HG02678 (cell line): ENCODE results near the gene PTPRM.

Experiments
- ATAC-seq: cut with Tn5 transposase; IDR thresholded peaks from one replicate; pipeline ENCODE4 v1.9.1; 2021; ENCODE audit warnings: mild to moderate bottlenecking, moderate library complexity; ENCODE audit not compliant: unreplicated experiment

Gene PTPRM

DNA sequence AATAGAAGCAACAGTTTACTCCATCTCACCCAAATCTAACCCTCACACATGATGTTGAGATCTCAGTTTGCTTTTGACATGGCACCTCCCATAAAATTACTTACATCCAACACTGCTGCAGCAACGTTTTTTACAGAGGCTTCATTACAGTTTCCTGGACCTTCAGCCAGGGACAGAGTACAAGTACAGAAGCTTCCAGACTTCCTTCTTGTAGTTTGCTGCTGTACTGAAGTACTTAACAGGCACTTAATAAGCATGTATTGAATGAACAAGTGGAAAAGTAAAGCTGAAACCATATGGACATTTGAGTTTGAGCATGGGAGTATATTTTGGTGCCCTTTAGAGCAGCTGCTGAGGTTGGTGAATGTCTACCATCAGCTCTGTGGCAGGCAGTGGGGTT lies 514.2 kb downstream of the PTPRM start:
- no peak for ATAC-seq

DNA sequence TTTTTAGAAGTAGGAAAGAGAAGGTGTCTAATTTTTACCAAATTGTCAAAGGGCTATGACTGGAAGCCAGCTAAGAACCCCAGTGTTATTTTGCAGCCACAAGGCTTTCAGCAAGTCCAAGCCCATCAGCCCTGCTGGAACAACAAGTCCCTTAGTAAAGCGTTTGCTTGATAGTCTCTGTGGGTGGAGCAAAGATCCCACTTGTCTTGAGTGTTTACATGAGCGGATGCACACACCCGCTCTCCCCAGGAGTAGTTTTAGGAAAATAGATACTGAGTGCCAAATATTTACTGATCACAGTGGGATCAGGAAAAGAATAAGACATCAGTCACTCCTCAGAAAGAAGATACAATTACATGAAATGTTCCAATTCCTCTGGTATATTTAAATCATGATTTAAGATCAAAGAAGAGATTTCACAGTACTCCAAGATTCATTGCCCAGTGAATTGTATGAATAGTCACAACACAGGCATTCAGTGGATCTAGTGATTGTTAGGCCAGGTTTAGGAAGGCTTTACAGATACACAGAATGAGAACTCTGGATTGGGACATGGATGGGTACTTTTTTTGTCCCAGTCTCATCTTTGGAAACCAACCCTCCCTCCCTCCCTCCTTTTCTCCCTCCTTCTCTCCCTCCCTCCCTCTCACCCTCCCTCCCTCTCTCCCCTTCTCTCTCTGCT lies 514.9 kb downstream of the PTPRM start:
- no peak for ATAC-seq

DNA sequence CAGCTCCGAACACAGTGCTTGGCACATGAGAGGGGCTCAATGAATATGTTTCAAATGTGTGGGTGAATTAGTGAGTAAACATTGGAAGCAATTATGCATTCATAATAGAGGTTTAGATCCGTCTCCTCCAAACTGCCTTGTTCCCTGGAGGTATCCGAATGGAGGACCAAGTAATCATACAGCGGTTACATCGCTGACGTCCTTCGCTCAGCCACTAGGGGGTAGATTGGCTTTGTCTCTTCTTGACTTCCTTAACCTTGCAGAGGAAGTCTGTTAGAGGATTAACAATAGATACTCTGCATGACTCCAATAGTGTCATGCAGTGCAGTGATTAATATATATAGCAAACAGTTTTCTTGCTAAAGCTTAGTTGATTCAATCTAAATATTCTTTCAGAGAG lies 517.0 kb downstream of the PTPRM start:
- ATAC-seq = no peak

DNA sequence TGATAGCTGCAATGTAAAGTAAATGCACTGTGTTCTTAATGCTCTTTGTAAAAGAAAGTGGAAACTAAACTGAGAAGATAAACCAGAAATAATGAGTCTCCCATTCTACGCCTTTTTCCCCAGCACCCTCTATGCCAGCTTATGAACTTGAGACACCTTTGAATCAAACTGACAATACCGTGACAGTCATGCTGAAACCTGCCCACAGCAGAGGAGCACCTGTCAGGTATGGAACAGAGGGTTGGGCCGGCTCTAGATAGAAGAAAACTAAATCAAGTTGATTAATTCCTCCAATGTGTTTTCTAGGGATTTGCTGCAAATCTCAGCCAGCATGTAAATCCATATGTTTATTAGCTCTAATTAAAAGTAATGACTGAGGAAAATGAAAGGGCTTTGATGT lies 521.5 kb downstream of the PTPRM start:
- ATAC-seq = no peak

DNA sequence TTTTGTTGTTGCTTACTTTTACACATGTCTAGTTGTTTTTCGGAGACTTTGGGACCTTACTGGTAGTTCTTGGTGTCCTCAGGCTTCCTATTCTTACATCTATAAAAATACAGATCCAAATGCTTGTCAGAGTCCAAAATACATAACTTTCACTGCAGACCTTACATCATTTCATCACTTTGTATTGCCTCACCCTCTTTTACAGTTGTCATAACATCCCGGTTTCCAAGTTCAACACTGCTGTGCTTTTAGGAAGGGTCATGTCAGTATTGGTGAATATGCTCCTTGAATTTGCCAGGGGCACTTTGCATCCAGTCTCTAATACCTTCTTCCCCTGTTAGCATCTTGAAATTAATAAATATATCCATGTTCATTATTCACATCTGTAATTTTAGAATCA lies 523.9 kb downstream of the PTPRM start:
- ATAC-seq = no peak

DNA sequence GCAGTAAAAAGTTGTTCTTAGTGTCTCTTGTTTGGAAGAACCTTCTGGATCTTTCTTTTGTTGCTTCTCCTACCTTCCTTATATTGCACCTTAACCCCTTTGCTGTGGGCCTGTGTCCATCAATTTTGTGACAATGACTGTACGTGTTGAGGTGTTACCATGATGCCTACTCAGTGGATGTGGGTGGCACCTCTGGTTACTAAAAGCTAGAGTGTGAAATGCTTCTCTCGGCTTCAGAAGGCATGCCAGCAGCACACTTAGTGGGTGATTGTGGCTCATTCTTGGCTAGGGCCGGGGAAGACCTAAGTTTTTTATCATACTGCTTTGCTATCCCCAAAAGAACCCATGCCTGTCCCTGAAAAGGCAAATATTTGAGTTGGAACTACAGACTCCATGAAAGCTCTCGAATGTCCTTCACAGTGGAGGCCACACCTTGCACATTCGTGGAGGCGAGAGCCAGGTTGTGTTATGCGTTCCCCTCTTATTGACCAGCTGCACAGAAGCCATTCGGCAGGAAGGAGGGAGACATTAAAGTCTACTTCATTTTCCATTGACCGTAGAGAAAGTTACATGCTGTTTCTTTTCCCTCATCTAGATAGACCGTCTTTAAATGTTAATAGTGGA lies 528.9 kb downstream of the PTPRM start:
- no peak for ATAC-seq

DNA sequence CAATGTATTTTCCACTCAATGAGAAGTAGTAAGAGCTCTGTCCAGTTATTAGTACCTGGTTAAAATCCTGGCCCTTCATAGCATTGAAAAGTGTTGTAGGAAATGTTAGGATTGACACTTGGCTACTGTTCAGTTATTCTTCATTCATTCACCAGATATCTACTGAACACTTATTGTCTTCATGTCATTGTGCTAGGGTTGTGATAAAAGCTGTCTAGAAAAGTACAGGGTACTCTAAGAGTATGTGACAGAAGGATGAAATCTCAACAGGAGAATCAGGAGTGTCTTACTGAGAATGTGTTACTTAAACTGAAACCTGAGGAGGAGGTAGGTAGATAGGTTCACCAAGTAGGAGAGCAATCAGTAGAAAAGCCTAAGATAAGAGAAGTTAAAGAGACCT lies 530.3 kb downstream of the PTPRM start:
- ATAC-seq = no peak

DNA sequence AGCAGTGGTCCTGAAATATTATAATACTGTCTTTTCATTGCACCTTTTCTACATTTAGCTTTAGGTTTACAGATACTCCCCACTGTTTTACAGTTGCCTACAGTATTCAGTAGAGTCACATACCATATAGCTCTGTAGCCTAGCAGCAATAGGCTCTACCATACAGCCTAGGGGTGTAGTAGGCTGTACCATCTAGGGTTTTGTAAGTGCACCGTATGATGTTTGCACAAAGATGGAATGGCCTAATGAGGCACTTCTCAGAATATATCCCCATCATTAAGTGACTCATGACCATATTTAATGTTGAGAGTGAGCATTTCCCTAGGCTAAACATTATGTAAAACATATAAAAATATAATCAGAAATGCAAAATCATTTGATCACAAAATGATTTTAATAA lies 530.8 kb downstream of the PTPRM start:
- no peak for ATAC-seq

DNA sequence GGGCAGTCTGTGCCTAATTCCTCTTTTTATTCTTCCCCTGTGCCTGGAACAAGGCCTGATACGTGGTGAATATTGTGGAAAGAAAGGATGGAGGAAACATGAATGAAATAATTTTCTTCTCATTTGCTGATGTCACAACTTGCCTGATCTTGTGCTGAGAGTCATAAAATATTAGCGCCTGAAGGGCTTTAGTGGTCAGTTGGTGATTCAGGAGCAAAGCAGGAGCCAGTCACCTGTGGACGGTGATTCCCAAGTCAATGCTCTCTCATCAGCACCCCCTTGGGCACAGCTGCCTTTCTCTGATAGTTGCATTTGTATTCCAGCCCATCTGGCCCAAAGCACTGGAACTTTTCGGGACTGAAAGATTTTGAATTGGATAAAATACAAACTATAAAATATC lies 539.5 kb downstream of the PTPRM start:
- ATAC-seq = no peak

DNA sequence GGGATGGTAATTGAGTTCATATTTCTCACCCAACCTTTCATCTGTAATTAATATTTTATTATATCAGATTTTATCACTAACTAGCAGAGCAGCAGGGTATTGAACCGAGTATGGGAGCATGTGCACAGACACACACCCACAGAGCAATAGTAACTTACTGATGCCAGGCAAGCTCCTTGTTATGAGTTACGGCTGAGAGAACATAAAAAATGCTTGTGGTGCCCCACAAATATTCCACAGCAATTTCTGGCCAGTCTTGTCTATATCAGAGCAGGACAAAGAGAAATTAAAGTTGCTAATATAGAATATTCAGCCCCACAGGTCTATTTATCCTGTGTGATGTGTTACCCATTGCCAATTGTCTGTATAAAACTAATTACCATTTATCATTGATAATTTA lies 540.3 kb downstream of the PTPRM start:
- ATAC-seq = no peak

DNA sequence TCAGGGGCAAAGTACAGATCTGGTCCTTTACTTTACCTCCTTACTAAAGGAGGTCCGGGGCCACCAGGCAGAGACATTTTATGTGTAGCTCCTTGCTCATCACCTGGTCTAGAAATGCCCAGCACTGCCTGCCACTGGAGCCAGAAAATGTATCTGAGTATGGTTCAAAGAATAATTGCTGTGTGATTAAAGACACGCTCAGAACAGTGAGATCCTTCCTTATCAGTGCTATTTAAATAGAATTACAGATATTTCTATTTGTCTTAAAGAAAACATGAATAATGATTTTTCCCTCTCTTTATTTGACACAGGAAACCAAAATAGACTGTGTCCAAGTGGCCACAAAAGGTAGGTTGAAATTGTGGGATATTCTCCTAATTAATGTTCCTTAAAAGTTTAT lies 547.4 kb downstream of the PTPRM start:
- ATAC-seq = no peak

DNA sequence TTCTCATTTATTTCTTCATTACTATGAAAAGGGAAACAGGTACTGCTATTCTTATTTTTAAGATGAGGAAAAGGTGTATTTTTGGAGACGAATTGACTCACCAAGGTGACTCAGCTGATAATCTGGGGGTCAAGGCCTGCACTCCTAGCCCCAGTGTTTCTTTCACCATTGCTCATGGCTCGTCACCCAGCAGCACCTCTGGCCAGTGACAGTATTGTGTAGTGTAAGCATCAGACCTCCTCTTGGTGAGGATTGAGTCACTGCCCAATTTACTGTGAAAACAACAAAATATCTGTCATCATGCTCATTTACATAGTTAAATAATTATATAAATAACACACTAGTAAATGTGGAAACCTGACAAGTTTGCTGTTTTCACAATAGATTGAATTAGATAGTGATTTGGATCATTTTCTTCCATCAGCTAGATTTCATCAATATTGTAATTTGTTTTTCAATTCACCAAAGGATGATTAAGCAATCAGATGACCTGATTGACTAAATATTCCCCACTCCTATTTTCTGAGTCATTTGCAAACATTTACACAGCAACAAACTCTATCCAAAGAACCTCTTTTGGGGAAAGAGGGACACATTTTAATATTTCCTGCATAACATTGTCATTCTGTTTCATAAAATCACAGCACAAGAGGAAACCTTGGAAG lies 549.4 kb downstream of the PTPRM start:
- no peak for ATAC-seq

DNA sequence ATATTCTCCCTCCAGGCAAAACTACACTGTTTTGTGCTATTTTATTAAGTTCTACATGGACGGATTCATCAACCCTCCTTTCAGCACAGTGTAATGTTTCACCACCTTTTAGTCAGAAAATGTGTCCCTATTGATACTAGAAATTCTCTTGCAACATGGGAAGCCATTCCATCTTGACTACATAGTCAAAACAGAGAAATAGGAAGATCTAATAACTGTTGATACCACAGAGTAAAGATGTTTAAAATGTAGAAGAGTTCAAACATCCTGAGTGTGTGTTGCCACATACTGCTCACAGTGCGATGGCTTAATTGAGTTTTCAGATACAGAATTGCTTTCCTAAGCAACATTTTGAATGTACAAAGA lies 549.9 kb downstream of the PTPRM start:
- no peak for ATAC-seq

DNA sequence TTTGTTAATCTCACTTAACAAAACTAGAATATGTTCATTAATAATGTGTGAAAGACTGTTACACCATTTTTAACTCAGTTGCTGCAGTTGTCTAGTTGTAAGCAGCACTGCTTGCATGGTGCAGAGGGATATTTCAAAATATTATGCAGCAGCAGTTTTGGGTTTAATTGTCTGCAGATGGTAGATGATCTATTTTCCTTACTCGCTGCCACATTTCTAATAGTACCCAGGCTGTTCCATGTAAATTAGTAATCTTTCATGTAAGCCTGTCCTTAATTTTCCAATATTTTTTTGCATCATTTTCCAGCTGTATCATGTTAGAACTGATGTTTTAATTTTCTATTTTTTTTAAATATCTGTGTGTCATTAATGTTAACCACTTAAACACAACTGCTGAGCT lies 554.0 kb downstream of the PTPRM start:
- no peak for ATAC-seq

DNA sequence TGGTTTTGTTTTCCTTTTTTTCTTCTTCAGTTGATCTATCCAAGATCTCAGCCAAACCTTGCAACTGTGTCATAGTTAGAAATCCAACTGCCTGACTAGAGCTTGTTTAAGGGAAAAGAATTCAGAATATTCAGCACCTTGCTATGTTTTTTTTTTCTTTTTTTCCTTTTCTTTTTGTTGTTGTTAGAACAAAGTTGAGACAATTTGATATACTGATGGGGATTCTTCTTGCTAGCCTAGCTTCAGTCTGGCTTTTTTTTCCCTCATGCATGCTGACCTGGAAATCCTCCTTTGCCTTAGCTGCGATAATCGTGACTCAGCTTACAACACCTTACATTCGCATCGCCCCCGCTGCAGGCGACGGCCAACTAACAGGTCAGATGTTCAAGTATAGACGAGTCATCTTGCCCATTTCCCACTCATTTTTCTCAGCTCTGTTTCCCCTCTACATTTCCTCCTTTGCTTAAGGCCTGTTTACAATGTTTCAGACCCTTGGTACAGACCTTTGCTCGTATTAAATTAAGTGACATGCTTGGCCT lies 554.9 kb downstream of the PTPRM start:
- no peak for ATAC-seq

DNA sequence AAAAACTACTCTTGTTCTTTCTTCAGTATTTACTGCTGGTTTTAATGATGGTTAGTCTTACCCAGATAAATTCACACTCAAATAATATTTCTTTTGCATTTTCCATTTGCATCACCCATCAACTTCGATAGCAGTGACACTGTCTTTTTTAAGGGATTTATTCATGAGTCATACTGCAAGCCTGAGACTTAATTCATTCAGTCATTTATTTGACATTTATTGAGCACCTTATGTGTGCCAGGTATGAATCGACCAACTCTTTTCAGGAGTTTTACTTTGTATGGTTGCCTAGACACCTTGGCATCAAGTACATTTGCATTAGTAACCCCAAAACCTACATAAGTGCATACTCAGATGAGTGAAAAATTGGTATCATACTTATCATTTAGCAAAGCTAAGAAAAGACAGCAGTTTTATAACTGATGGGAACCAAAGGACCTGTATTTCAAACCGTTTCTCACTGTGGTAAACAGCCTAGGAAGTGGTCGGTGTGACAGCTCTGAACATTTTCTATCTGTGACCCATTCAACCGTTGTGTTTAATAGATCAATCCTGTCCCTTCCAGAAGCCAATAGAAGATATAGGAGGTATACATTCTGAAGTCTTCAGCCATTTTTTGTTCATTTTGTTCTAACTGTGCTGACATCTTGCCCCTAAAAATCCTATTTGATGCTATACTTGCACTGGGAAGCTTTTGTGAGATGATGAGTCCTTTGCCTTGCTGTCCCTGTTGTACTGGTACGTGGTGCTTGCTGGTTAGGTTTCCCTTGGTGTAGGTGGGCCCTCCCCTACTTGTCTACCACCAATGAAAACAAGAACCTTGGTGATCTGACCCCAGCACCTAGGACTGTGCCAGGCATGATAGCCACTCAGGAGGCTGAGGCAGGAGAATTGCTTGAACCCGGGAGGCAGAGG lies 557.4 kb downstream of the PTPRM start:
- no peak for ATAC-seq

DNA sequence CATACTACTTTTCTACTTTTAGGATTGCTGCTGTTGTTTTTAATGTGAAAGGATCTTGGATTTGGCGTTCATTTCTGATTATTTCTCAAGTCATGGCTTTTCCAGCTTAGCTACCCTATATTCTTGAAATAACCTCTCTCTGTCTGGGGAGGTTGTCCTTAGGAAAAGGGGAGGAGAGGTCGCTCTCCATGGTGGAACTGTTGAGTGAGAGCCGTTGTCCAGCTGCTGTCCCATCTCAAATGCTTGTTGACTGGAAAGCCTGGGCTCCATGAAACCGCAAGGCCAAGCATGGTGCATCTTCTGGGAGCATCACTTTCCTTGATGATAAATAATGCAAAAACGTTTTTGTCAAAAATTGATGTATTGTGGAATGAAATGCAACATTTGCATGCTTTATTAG lies 563.0 kb downstream of the PTPRM start:
- no peak for ATAC-seq

DNA sequence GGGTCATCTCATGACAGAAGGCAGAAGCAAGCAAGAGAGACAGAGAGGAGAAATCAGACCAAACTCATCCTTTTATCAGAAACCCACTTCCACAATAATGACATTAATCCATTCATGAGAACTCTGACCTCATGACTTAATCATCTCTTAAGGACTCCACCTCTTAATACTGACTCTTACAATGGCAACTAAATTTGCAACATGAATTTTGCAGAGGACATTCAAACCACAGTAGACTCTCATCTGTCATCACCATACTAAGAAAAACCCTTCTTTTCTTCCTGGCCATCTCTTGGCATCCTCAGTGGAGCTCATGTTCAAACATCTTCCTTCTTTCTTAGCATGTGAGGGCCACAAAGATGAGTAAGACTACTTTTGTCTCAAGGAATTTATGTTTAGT lies 565.9 kb downstream of the PTPRM start:
- no peak for ATAC-seq

DNA sequence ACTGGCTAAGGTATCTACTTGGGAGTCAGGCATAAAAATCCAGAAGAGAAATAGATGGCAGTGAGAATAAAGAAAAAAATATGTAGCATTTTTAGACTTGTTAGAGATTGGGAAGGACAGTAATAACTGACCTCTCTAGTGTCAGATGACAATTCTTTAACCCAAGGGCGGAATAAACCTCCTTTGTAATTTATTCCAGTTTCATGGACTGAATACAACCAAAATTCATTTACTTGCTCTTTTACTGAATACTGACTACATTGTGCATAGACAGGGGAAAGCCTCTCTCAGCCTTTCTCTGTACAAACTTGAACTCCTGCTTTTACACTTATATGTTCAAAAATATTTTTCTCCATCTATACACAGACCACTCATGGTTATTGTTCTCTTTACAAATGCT lies 566.8 kb downstream of the PTPRM start:
- ATAC-seq = no peak

DNA sequence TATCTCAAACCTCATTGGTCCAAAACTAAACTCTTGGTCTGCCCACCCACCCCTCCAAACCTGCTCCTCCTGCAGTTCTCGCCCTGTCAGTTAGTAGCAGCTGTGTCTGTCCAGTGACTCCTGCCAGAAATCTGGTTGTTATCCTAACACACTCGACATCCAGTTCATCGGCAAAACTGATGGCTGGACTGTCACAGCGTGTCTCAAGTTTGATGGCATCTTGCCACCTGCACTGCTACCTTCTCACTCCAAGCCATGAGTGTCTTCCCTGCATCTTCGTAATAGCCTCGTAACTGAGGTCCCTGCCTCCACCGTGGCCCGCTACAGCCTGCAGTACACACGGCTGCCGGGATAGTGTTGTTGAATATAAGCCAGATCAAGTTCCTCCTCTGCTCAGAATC lies 572.0 kb downstream of the PTPRM start:
- ATAC-seq = no peak

DNA sequence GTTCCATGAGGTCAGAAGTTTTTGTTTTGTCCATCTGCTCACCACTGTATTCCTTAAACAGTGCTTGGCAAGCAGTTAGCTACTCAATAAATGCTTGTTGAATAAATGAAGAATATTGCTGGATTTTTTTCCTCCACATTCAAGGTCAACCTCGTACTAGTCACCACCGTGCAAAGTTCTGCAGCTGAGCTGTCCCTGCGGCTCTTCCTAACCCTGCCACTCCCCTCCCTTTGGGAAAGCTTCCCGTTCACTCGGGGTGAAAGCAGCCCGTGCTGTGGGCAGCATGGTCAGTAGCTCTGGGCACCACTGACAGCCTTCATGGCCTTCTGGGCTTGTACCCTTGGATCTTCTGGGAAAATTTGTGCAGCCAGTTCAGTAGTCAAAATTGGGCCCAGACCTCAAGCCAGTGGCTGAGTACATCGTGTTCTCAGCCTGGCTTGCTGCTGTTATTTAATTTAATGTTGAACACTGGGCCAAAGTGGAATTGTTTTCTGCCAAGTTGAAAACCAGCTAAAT lies 572.8 kb downstream of the PTPRM start:
- ATAC-seq = no peak
